GM12878 (cell line): ENCODE results near the gene CNN1. TPM values are rescaled to one million over a fixed set of nuclear protein-coding genes. Genes with fewer than 3 reads are reported as not detected.

Source experiments
- DPF2 ChIP-seq: fragments of 450-650 bp; IDR thresholded peaks from 2 replicates; pipeline ENCODE4 v1.6.1; 2017; ENCODE audit warnings: mild to moderate bottlenecking
- GATAD2B ChIP-seq: fragments of 450-650 bp; conservative IDR thresholded peaks from 2 replicates; pipeline ENCODE4 v1.6.1; 2017; ENCODE audit warnings: low read depth, mild to moderate bottlenecking, moderate library complexity
- HSF1 ChIP-seq: fragments of 150-350 bp; IDR thresholded peaks from 2 replicates; pipeline ENCODE4 v1.6.1; 2014; ENCODE audit warnings: mild to moderate bottlenecking, low read depth, low read length
- IKZF2 ChIP-seq, 2 experiments: fragments of 450-650 bp; IDR thresholded peaks; 2 replicates each; pipeline ENCODE4 v1.6.1; 2017; ENCODE audit warnings: mild to moderate bottlenecking in 2 of 2, moderate library complexity in 2 of 2
- MEF2B ChIP-seq: fragments of 450-650 bp; IDR thresholded peaks from 2 replicates; pipeline ENCODE4 v1.6.1; 2018; ENCODE audit warnings: mild to moderate bottlenecking, moderate library complexity; ENCODE audit not compliant: partially characterized antibody, poor library complexity, severe bottlenecking
- MYB ChIP-seq: fragments of 150-350 bp; IDR thresholded peaks from 2 replicates; pipeline ENCODE4 v1.6.1; 2014; ENCODE audit warnings: mild to moderate bottlenecking, low read depth, low read length, borderline replicate concordance
- NFXL1 ChIP-seq: fragments of 450-650 bp; IDR thresholded peaks from 2 replicates; pipeline ENCODE4 v1.6.1; 2017; ENCODE audit warnings: antibody characterized with exemption, mild to moderate bottlenecking, borderline replicate concordance
- PAX5 ChIP-seq: IDR thresholded peaks from 2 replicates; pipeline ENCODE4 v1.6.1; 2011; ENCODE audit warnings: low read depth, low read length, borderline replicate concordance
- POLR2A ChIP-seq: IDR thresholded peaks from 2 replicates; pipeline ENCODE4 v1.6.1; 2011; ENCODE audit warnings: low read depth, mild to moderate bottlenecking, low read length
- RAD51 ChIP-seq: fragments of 450-650 bp; IDR thresholded peaks from 2 replicates; pipeline ENCODE4 v1.6.1; 2016; ENCODE audit warnings: moderate library complexity, mild to moderate bottlenecking, inconsistent platforms
- RELB ChIP-seq: fragments of 450-650 bp; IDR thresholded peaks from 2 replicates; pipeline ENCODE4 v1.6.1; 2017; ENCODE audit warnings: low read depth, mild to moderate bottlenecking, moderate library complexity
- SPI1 ChIP-seq: IDR thresholded peaks from 2 replicates; pipeline ENCODE4 v1.6.1; 2011; ENCODE audit warnings: low read depth, mild to moderate bottlenecking, low read length, moderate library complexity, borderline replicate concordance; ENCODE audit not compliant: insufficient read depth
- SRF ChIP-seq, 2 experiments: IDR thresholded peaks; 2 replicates each; pipeline ENCODE4 v1.6.1; 2011; ENCODE audit warnings: low read depth in 2 of 2, low read length in 2 of 2, mild to moderate bottlenecking in 1 of 2, moderate library complexity in 1 of 2
- USF1 ChIP-seq: IDR thresholded peaks from 2 replicates; pipeline ENCODE4 v1.6.1; 2011; ENCODE audit warnings: borderline replicate concordance, low read depth, mild to moderate bottlenecking, moderate library complexity, mixed read lengths, low read length; ENCODE audit not compliant: insufficient read depth; ENCODE audit errors: extremely low read length
- ZNF24 ChIP-seq: fragments of 450-650 bp; IDR thresholded peaks from 2 replicates; pipeline ENCODE4 v1.6.1; 2017; ENCODE audit warnings: antibody characterized with exemption, mild to moderate bottlenecking
- polyA plus RNA-seq, 11 experiments: library from polyadenylated mRNA; depleted of rRNA in 4 of 11; unstranded in 6 of 11; stranded (reverse) in 5 of 11; fragments of >200 nt; fragmentation: Nextera tagmentation in 4 of 11; fragmentation: Illumina TruSeq in 1 of 11; extraction: Ambion mirVana in 4 of 11; extraction: Trizol in 1 of 11; gene quantifications; 1 replicate in 1 of 11; 2 replicates in 10 of 11; pipeline versions ENCODE4 v1.2.1 to v1.2.3, GENCODE V29; 2011 to 2016; ENCODE audit warnings: inconsistent platforms in 2 of 11, missing spikeins in 2 of 11, low read depth in 1 of 11
- total RNA-seq, 4 experiments: library from RNA; depleted of rRNA in 3 of 4; stranded (reverse); fragments of >200 nt in 3 of 4; fragmentation: Illumina TruSeq in 1 of 4; extraction: Trizol in 1 of 4; gene quantifications; 2 replicates each; pipeline versions ENCODE4 v1.2.1 to v1.2.3, GENCODE V29; 2013 to 2021
- TF ChIP-seq, protein P1 (sequence below): fragments of 450-650 bp; IDR thresholded peaks from 2 replicates; pipeline ENCODE4 v1.6.1; 2017; ENCODE audit warnings: mild to moderate bottlenecking, moderate library complexity
- TF ChIP-seq, protein P2 (sequence below): IDR thresholded peaks from 2 replicates; pipeline ENCODE4 v1.6.1; 2012; ENCODE audit warnings: mild to moderate bottlenecking, low read depth, low read length

CNN1 gene
- total and polyA plus RNA-seq, 10 of the 15 experiments (the other 5 are each of a cell fraction or from before 2014, with no cell fraction given), result 0.03 to 0.58 (median 0.22) TPM; not detected in 1

DNA sequence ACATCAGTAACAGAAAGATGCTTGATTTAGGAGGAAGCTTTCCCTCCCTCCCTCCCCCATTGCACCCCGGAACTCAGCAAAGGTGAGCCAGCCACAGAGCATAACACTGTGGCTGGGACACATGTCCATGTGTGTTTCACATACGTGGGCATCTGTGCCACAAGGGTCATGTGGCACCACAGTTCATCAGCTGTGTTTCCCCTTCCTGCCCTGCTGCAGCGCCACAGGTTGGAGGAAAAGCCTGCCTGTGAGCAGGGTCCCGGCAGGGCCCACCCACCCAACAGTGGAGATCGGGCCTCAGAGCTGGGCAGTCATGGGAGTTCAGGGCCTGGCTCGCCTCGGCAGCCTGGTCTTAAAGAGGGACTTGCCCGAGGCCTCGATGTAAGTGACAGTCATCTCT is 36.0 kb downstream of the CNN1 start (continued):
- TF ChIP-seq, protein P1, sequence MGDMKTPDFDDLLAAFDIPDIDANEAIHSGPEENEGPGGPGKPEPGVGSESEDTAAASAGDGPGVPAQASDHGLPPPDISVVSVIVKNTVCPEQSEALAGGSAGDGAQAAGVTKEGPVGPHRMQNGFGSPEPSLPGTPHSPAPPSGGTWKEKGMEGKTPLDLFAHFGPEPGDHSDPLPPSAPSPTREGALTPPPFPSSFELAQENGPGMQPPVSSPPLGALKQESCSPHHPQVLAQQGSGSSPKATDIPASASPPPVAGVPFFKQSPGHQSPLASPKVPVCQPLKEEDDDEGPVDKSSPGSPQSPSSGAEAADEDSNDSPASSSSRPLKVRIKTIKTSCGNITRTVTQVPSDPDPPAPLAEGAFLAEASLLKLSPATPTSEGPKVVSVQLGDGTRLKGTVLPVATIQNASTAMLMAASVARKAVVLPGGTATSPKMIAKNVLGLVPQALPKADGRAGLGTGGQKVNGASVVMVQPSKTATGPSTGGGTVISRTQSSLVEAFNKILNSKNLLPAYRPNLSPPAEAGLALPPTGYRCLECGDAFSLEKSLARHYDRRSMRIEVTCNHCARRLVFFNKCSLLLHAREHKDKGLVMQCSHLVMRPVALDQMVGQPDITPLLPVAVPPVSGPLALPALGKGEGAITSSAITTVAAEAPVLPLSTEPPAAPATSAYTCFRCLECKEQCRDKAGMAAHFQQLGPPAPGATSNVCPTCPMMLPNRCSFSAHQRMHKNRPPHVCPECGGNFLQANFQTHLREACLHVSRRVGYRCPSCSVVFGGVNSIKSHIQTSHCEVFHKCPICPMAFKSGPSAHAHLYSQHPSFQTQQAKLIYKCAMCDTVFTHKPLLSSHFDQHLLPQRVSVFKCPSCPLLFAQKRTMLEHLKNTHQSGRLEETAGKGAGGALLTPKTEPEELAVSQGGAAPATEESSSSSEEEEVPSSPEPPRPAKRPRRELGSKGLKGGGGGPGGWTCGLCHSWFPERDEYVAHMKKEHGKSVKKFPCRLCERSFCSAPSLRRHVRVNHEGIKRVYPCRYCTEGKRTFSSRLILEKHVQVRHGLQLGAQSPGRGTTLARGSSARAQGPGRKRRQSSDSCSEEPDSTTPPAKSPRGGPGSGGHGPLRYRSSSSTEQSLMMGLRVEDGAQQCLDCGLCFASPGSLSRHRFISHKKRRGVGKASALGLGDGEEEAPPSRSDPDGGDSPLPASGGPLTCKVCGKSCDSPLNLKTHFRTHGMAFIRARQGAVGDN, result peak; percentile 75
- no peak for TF ChIP-seq SPI1
- no peak for TF ChIP-seq ZNF24
- TF ChIP-seq IKZF2 (IDR thresholded peaks at IDR 0.05), result peak in 1 of 2 experiments; percentile 23; a peak in 2 of 4 replicates
- TF ChIP-seq GATAD2B, result 0 out of 2 replicates have a peak, but pooled peaks have one; percentile 53
- TF ChIP-seq MYB, result no peak
- peak; percentile 65; the same call in 1 of the 2 replicates for TF ChIP-seq RAD51
- TF ChIP-seq SRF (IDR thresholded peaks at IDR 0.05; ENCODE audit: low read depth in 2 of 2, low read length in 2 of 2), result no peak
- TF ChIP-seq MEF2B, result peak; percentile 36
- TF ChIP-seq USF1, result peak; percentile 37
- TF ChIP-seq NFXL1, result no peak
- TF ChIP-seq HSF1, result no peak
- no peak for TF ChIP-seq RELB
- TF ChIP-seq POLR2A, result no peak
- TF ChIP-seq, protein P2, sequence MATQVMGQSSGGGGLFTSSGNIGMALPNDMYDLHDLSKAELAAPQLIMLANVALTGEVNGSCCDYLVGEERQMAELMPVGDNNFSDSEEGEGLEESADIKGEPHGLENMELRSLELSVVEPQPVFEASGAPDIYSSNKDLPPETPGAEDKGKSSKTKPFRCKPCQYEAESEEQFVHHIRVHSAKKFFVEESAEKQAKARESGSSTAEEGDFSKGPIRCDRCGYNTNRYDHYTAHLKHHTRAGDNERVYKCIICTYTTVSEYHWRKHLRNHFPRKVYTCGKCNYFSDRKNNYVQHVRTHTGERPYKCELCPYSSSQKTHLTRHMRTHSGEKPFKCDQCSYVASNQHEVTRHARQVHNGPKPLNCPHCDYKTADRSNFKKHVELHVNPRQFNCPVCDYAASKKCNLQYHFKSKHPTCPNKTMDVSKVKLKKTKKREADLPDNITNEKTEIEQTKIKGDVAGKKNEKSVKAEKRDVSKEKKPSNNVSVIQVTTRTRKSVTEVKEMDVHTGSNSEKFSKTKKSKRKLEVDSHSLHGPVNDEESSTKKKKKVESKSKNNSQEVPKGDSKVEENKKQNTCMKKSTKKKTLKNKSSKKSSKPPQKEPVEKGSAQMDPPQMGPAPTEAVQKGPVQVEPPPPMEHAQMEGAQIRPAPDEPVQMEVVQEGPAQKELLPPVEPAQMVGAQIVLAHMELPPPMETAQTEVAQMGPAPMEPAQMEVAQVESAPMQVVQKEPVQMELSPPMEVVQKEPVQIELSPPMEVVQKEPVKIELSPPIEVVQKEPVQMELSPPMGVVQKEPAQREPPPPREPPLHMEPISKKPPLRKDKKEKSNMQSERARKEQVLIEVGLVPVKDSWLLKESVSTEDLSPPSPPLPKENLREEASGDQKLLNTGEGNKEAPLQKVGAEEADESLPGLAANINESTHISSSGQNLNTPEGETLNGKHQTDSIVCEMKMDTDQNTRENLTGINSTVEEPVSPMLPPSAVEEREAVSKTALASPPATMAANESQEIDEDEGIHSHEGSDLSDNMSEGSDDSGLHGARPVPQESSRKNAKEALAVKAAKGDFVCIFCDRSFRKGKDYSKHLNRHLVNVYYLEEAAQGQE, result no peak
- peak; percentile 73; the same call in 1 of the 2 replicates for TF ChIP-seq PAX5
- peak; percentile 62; the same call in 1 of the 2 replicates for TF ChIP-seq DPF2
